ENCODE results near the gene PRTN3. TPM values are rescaled to one million over a fixed set of nuclear protein-coding genes. Genes with fewer than 3 reads are reported as not detected.

Gene PRTN3
- total and polyA plus RNA-seq, 9 donors, result 0.41 TPM; not detected in 8

- no peak for TF ChIP-seq POLR2A (IDR thresholded peaks at IDR 0.05)
- TF ChIP-seq, protein P1, sequence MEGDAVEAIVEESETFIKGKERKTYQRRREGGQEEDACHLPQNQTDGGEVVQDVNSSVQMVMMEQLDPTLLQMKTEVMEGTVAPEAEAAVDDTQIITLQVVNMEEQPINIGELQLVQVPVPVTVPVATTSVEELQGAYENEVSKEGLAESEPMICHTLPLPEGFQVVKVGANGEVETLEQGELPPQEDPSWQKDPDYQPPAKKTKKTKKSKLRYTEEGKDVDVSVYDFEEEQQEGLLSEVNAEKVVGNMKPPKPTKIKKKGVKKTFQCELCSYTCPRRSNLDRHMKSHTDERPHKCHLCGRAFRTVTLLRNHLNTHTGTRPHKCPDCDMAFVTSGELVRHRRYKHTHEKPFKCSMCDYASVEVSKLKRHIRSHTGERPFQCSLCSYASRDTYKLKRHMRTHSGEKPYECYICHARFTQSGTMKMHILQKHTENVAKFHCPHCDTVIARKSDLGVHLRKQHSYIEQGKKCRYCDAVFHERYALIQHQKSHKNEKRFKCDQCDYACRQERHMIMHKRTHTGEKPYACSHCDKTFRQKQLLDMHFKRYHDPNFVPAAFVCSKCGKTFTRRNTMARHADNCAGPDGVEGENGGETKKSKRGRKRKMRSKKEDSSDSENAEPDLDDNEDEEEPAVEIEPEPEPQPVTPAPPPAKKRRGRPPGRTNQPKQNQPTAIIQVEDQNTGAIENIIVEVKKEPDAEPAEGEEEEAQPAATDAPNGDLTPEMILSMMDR (IDR thresholded peaks at IDR 0.05), result no peak
- no peak for TF ChIP-seq EP300 (IDR thresholded peaks at IDR 0.05)
- no peak overlapping the region for H3K27ac ChIP-seq
- no peaks in the 10 kb centered on the region for H3K4me1 ChIP-seq (ENCODE audit: insufficient read depth)
- WGBS, 3 donors, result 57 to 61% (median 60%) methylated on average over 30 of the region's 30 CpGs
- H3K9me3 ChIP-seq, result no peaks in the 10 kb centered on the region
- intact Hi-C loops (cut with DNase I), result no loop called here
- H3K36me3 ChIP-seq, result no peaks in the 10 kb centered on the region
- H3K4me3 ChIP-seq, result no peak overlapping the region
- DNase-seq, result peak in 2 of 5 donors; percentile 44 to 54
- H3K27me3 ChIP-seq, result no peaks in the 10 kb centered on the region
Observed at GRCh38 chr19:810077-810855, 30.5 kb upstream of the PRTN3 start.

DNA sequence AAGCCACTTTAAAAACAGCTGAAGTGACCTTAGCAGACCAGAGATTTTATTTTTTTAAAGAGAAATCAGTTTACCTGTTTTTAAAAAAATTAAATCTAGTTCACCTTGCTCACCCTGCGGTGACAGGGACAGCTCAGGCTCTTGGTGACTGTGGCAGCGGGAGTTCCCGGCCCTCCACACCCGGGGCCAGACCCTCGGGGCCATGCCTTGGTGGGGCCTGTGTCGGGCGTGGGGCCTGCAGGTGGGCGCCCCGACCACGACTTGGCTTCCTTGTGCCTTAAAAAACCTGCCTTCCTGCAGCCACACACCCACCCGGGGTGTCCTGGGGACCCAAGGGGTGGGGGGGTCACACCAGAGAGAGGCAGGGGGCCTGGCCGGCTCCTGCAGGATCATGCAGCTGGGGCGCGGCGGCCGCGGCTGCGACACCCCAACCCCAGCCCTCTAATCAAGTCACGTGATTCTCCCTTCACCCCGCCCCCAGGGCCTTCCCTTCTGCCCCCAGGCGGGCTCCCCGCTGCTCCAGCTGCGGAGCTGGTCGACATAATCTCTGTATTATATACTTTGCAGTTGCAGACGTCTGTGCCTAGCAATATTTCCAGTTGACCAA lies 29.8 kb upstream of the PRTN3 start:
- Histone ChIP-seq H3K27ac (no peak overlapping the region), H3K36me3 (no peaks in the 10 kb centered on the region), H3K9me3 (no peaks in the 10 kb centered on the region), H3K4me3 (no peak overlapping the region), H3K4me1 (ENCODE audit: insufficient read depth) (no peaks in the 10 kb centered on the region), H3K27me3 (no peaks in the 10 kb centered on the region)
- 71 to 77% (median 74%) methylated on average over 25 of the region's 25 CpGs for WGBS, 3 donors
- TF ChIP-seq POLR2A (IDR thresholded peaks at IDR 0.05), result no peak
- peak in 1 of 5 donors; percentile 28 for DNase-seq
- intact Hi-C loops (cut with DNase I), result no loop called here

DNA sequence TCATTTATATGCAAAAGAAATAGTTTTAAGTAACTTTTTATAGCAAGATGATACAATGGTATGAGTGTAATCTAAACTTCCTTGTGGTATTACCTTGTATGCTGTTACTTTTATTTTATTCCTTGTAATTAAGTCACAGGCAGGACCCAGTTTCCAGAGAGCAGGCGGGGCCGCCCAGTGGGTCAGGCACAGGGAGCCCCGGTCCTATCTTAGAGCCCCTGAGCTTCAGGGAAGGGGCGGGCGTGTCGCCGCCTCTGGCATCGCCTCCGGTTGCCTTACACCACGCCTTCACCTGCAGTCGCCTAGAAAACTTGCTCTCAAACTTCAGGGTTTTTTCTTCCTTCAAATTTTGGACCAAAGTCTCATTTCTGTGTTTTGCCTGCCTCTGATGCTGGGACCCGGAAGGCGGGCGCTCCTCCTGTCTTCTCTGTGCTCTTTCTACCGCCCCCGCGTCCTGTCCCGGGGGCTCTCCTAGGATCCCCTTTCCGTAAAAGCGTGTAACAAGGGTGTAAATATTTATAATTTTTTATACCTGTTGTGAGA lies 29.2 kb upstream of the PRTN3 start:
- Histone ChIP-seq H3K4me1 (ENCODE audit: insufficient read depth) (no peaks in the 10 kb centered on the region), H3K36me3 (no peaks in the 10 kb centered on the region), H3K9me3 (no peaks in the 10 kb centered on the region), H3K27ac (no peak overlapping the region), H3K4me3 (no peak overlapping the region), H3K27me3 (no peaks in the 10 kb centered on the region)
- TF ChIP-seq EP300 (IDR thresholded peaks at IDR 0.05) (no peak), POLR2A (IDR thresholded peaks at IDR 0.05) (no peak)
- TF ChIP-seq, protein P1 (IDR thresholded peaks at IDR 0.05), result no peak
- intact Hi-C loops (cut with DNase I), result no loop called here
- 88 to 93% (median 92%) methylated on average over 20 of the region's 20 CpGs for WGBS, 3 donors
- DNase-seq, result no peak

- Histone ChIP-seq H3K9me3 (no peaks in the 10 kb centered on the region), H3K4me3 (no peak overlapping the region), H3K27me3 (no peaks in the 10 kb centered on the region), H3K36me3 (no peaks in the 10 kb centered on the region), H3K4me1 (ENCODE audit: insufficient read depth) (no peaks in the 10 kb centered on the region), H3K27ac (no peak overlapping the region)
- WGBS, 3 donors, result 87 to 91% (median 88%) methylated on average over 64 to 80 of the region's 80 CpGs
- intact Hi-C loops (cut with DNase I), result no loop called here
- DNase-seq, result peak in 1 of 5 donors; percentile 26
- TF ChIP-seq POLR2A (IDR thresholded peaks at IDR 0.05) (no peak), EP300 (IDR thresholded peaks at IDR 0.05) (no peak)
- TF ChIP-seq, protein P1 (IDR thresholded peaks at IDR 0.05), result no peak
Observed at GRCh38 chr19:812049-812746, 28.6 kb upstream of the PRTN3 start.
